Liver (tissue), 9 donors: ENCODE results near the gene HIVEP2. TPM values are rescaled to one million over a fixed set of nuclear protein-coding genes. Genes with fewer than 3 reads are reported as not detected.

Experiments used
- DNase-seq: peaks from one replicate; pipeline ENCODE4 v3.0.0-alpha.2; 2017; ENCODE audit warnings: low spot score
- H3K27ac ChIP-seq, 2 donors: one replicate each; pipeline ENCODE4 v1.7.0; 2013; ENCODE audit warnings: inconsistent platforms in 2 of 2, low read length in 2 of 2, control low read depth in 1 of 2, low read depth in 1 of 2, mild to moderate bottlenecking in 1 of 2
- H3K27me3 ChIP-seq, 4 donors: one replicate each; pipeline versions ENCODE4 v1.6.1 to v1.7.0; 2013; ENCODE audit warnings: low read length in 3 of 4, inconsistent platforms in 1 of 4, mild to moderate bottlenecking in 1 of 4, moderate library complexity in 1 of 4; ENCODE audit not compliant: control insufficient read depth in 4 of 4, insufficient read depth in 4 of 4
- H3K36me3 ChIP-seq, 4 donors: one replicate each; pipeline versions ENCODE4 v1.6.1 to v1.7.0; 2013; ENCODE audit warnings: low read length in 3 of 4, mild to moderate bottlenecking in 3 of 4, low read depth in 1 of 4, moderate library complexity in 1 of 4; ENCODE audit not compliant: control insufficient read depth in 4 of 4, insufficient read depth in 3 of 4
- H3K4me1 ChIP-seq, 4 donors: one replicate each; pipeline versions ENCODE4 v1.6.1 to v1.7.0; 2013; ENCODE audit warnings: low read length in 3 of 4, mild to moderate bottlenecking in 3 of 4, moderate library complexity in 1 of 4; ENCODE audit not compliant: control insufficient read depth in 4 of 4, insufficient read depth in 4 of 4
- H3K4me3 ChIP-seq, 3 donors: one replicate each; pipeline versions ENCODE4 v1.6.1 to v1.7.0; 2013; ENCODE audit warnings: low read length in 3 of 3, control low read depth in 1 of 3, low read depth in 1 of 3, mild to moderate bottlenecking in 1 of 3
- H3K9ac ChIP-seq, 2 donors: one replicate each; pipeline ENCODE4 v1.7.0; 2013; ENCODE audit warnings: low read length in 2 of 2, mild to moderate bottlenecking in 2 of 2, moderate library complexity in 2 of 2, control low read depth in 1 of 2, low read depth in 1 of 2
- H3K9me3 ChIP-seq, 4 donors: one replicate each; pipeline versions ENCODE4 v1.6.1 to v1.7.0; 2013; ENCODE audit warnings: low read length in 3 of 4; ENCODE audit not compliant: control insufficient read depth in 4 of 4
- ATF3 ChIP-seq: IDR thresholded peaks from 2 replicates; pipeline ENCODE4 v1.6.1; 2016; ENCODE audit warnings: antibody characterized with exemption
- CTCF ChIP-seq: fragments of 150-350 bp; IDR thresholded peaks from 2 replicates; pipeline ENCODE4 v1.5.1; 2017; ENCODE audit warnings: improper control_type of control experiment, low read depth, low read length; ENCODE audit not compliant: missing input control
- EGR1 ChIP-seq, 2 donors: IDR thresholded peaks; 2 replicates each; pipeline ENCODE4 v1.6.1; 2016 to 2018; ENCODE audit warnings: antibody characterized with exemption in 2 of 2, low read depth in 2 of 2
- FOXA1 ChIP-seq: IDR thresholded peaks from 2 replicates; pipeline ENCODE4 v1.6.1; 2016; ENCODE audit warnings: antibody characterized with exemption
- FOXA2 ChIP-seq: IDR thresholded peaks from 2 replicates; pipeline ENCODE4 v1.6.1; 2016; ENCODE audit warnings: antibody characterized with exemption
- GABPA ChIP-seq, 2 donors: IDR thresholded peaks in 1 of 2; conservative IDR thresholded peaks in 1 of 2; 2 replicates each; pipeline ENCODE4 v1.6.1; 2016; ENCODE audit warnings: antibody characterized with exemption in 2 of 2, mild to moderate bottlenecking in 1 of 2, moderate library complexity in 1 of 2
- HNF4A ChIP-seq, 2 donors: conservative IDR thresholded peaks; 2 replicates each; pipeline ENCODE4 v1.6.1; 2016; ENCODE audit warnings: antibody characterized with exemption in 2 of 2, mild to moderate bottlenecking in 2 of 2
- HNF4G ChIP-seq: IDR thresholded peaks from 2 replicates; pipeline ENCODE4 v1.6.1; 2016; ENCODE audit warnings: antibody characterized with exemption
- MAX ChIP-seq: IDR thresholded peaks from 2 replicates; pipeline ENCODE4 v1.6.1; 2016; ENCODE audit warnings: antibody characterized with exemption
- NR2F2 ChIP-seq: IDR thresholded peaks from 2 replicates; pipeline ENCODE4 v1.6.1; 2016; ENCODE audit warnings: antibody characterized with exemption
- RAD21 ChIP-seq, 2 donors: IDR thresholded peaks; 2 replicates each; pipeline ENCODE4 v1.6.1; 2016; ENCODE audit warnings: antibody characterized with exemption in 2 of 2, mild to moderate bottlenecking in 2 of 2
- REST ChIP-seq: IDR thresholded peaks from 2 replicates; pipeline ENCODE4 v1.6.1; 2016; ENCODE audit warnings: antibody characterized with exemption, mild to moderate bottlenecking
- RXRA ChIP-seq, 2 donors: IDR thresholded peaks; 2 replicates each; pipeline ENCODE4 v1.6.1; 2017 to 2018; ENCODE audit warnings: antibody characterized with exemption in 2 of 2, mild to moderate bottlenecking in 1 of 2
- SP1 ChIP-seq: IDR thresholded peaks from 2 replicates; pipeline ENCODE4 v1.6.1; 2018; ENCODE audit warnings: antibody characterized with exemption, mild to moderate bottlenecking
- TAF1 ChIP-seq: conservative IDR thresholded peaks from 2 replicates; pipeline ENCODE4 v1.6.1; 2016; ENCODE audit warnings: antibody characterized with exemption, mild to moderate bottlenecking
- YY1 ChIP-seq: IDR thresholded peaks from 2 replicates; pipeline ENCODE4 v1.6.1; 2016; ENCODE audit warnings: antibody characterized with exemption, mild to moderate bottlenecking
- WGBS: extraction: QIAGEN DNeasy Blood & Tissue Kit; methylation state at CpG from one replicate; pipeline ENCODE4 v1.1.7; 2013; 5-methylcytosine and 5-hydroxymethylcytosine counted together
- polyA plus RNA-seq, 2 donors: library from polyadenylated mRNA; stranded (reverse) in 1 of 2; unstranded in 1 of 2; fragments of 200-250 nt in 1 of 2; fragments of >200 nt in 1 of 2; fragmentation: Nextera tagmentation in 1 of 2; extraction: Ambion mirVana in 1 of 2; gene quantifications; one replicate each; pipeline versions ENCODE4 v1.2.1 to v1.2.3, GENCODE V29; 2013 to 2015
- total RNA-seq, 2 donors: library from RNA; depleted of rRNA; stranded (reverse); fragments of >200 nt; gene quantifications; one replicate each; pipeline ENCODE4 v1.2.3, GENCODE V29; 2014
- donor health status: healthy.
- donor health status: healthy.
- donor health status: healthy.
- donor health status: healthy.
- donor health status: healthy.

The HIVEP2 gene, protein sequence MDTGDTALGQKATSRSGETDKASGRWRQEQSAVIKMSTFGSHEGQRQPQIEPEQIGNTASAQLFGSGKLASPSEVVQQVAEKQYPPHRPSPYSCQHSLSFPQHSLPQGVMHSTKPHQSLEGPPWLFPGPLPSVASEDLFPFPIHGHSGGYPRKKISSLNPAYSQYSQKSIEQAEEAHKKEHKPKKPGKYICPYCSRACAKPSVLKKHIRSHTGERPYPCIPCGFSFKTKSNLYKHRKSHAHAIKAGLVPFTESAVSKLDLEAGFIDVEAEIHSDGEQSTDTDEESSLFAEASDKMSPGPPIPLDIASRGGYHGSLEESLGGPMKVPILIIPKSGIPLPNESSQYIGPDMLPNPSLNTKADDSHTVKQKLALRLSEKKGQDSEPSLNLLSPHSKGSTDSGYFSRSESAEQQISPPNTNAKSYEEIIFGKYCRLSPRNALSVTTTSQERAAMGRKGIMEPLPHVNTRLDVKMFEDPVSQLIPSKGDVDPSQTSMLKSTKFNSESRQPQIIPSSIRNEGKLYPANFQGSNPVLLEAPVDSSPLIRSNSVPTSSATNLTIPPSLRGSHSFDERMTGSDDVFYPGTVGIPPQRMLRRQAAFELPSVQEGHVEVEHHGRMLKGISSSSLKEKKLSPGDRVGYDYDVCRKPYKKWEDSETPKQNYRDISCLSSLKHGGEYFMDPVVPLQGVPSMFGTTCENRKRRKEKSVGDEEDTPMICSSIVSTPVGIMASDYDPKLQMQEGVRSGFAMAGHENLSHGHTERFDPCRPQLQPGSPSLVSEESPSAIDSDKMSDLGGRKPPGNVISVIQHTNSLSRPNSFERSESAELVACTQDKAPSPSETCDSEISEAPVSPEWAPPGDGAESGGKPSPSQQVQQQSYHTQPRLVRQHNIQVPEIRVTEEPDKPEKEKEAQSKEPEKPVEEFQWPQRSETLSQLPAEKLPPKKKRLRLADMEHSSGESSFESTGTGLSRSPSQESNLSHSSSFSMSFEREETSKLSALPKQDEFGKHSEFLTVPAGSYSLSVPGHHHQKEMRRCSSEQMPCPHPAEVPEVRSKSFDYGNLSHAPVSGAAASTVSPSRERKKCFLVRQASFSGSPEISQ (N-terminal part only)
- total RNA-seq (1 to 10 TPM; 1.7 to 6.6 TPM), polyA plus RNA-seq (1 to 10 TPM in 1 of 2 donors, under 1 TPM in 1; 0.82 to 1.0 TPM)

- H3K9me3 ChIP-seq, result no peaks in the 10 kb centered on the region
- no peaks in the 10 kb centered on the region for H3K36me3 ChIP-seq
- peak within 1 kb of the TSS; percentile 95 to 98 for H3K9ac ChIP-seq
- H3K27ac ChIP-seq, result peak within 1 kb of the TSS; percentile 100
- TF ChIP-seq MAX (no peak), RXRA (IDR thresholded peaks at IDR 0.05) (peak in 1 of 2 donors; percentile 9), EGR1 (IDR thresholded peaks at IDR 0.05; ENCODE audit: low read depth in 2 of 2) (peak in 1 of 2 donors; percentile 6), YY1 (no peak), SP1 (no peak), FOXA2 (no peak), CTCF (peak; percentile 38), REST (no peak)
- no peaks in the 10 kb centered on the region for H3K27me3 ChIP-seq
- H3K4me3 ChIP-seq, result peak within 1 kb of the TSS; percentile 93 to 99 (median 95)
- under 1% methylated on average over 50 of the region's 50 CpGs for WGBS
- DNase-seq, result peak; percentile 70
- H3K4me1 ChIP-seq, result peaks cover 0 to 9% (median 5%) of the 10 kb centered on the region in 4 donors
These were observed at the start of gene HIVEP2 for GRCh38 chr6:142945049-142945445. Gene HIVEP2, minus strand, starts transcription at chr6:142945176. Its CDS starts 170,438 bp downstream, at chr6:142774738.

DNA sequence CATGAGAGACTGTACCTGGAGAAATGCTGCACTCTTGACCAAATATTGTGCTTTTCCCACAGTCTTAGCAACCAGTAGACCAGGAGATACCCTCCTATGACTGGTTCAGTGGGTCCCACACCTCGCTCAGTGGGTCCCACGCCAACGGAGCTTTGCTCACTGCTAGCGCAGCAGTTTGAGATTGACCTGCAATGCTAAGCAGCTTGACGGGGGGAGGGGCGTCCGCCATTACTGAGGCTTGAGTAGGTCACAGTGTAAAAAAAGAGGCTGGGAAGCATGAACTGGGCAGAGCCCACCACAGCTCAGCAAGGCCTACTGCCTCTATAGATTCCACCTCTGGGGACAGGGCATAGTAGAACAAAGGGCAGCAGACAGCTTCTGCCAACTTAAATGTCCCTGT lies 49.0 kb upstream of the HIVEP2 start:
- Histone ChIP-seq H3K4me3 (no peak overlapping the region), H3K27ac (no peak overlapping the region), H3K9me3 (no peaks in the 10 kb centered on the region), H3K9ac (no peak overlapping the region), H3K27me3 (no peaks in the 10 kb centered on the region), H3K36me3 (no peaks in the 10 kb centered on the region), H3K4me1 (no peaks in the 10 kb centered on the region)
- WGBS, result 98% methylated on average over 7 of the region's 7 CpGs
- no peak for TF ChIP-seq YY1
- no peak for TF ChIP-seq ATF3
- TF ChIP-seq FOXA1, result no peak
- TF ChIP-seq RXRA (IDR thresholded peaks at IDR 0.05), result no peak
- no peak for TF ChIP-seq EGR1 (IDR thresholded peaks at IDR 0.05; ENCODE audit: low read depth in 2 of 2)
- no peak for TF ChIP-seq REST
- no peak for TF ChIP-seq MAX
- TF ChIP-seq HNF4A (conservative IDR thresholded peaks at IDR 0.05), result no peak
- TF ChIP-seq FOXA2, result no peak
- TF ChIP-seq HNF4G, result no peak
- no peak for TF ChIP-seq RAD21 (IDR thresholded peaks at IDR 0.05)
- no peak for TF ChIP-seq NR2F2
- no peak for TF ChIP-seq TAF1
- no peak for TF ChIP-seq GABPA (IDR thresholded peaks at IDR 0.05 in 1 of 2, conservative IDR thresholded peaks at IDR 0.05 in 1 of 2)
- DNase-seq, result no peak
